Motor neuron (in vitro differentiated cells): ENCODE data around the gene MTFP1. TPM values are rescaled to one million over a fixed set of nuclear protein-coding genes. Genes with fewer than 3 reads are reported as not detected.
"Not testable (repeated sequence)": the region's sequence is repeated elsewhere in the genome, so short reads cannot be mapped to it uniquely, and the experiment has no call there.

Source experiments
- ATAC-seq, 8 experiments: fragments of 200-7000 bp; cut with Tn5 transposase; replicated peaks in 6 of 8; 2 replicates each; pipeline ENCODE4 v1.8.0; 2021; ENCODE audit warnings: mild to moderate bottlenecking in 8 of 8, moderate library complexity in 8 of 8
- H3K27ac ChIP-seq, 2 donors: fragments of 250-450 bp; sonication (Bioruptor Pico); 2 replicates each; pipeline ENCODE4 v1.9.0; 2021; ENCODE audit warnings: antibody characterized with exemption in 2 of 2, mild to moderate bottlenecking in 2 of 2, moderate library complexity in 1 of 2
- H3K4me1 ChIP-seq, 2 donors: fragments of 250-450 bp; sonication (Bioruptor Pico); replicated peaks in 1 of 2; 2 replicates each; pipeline ENCODE4 v1.6.1; 2021; ENCODE audit warnings: antibody characterized with exemption in 2 of 2, mild to moderate bottlenecking in 2 of 2, moderate library complexity in 1 of 2
- H3K4me3 ChIP-seq, 5 donors: fragments of 250-450 bp; sonication (Bioruptor Pico); 2 replicates each; pipeline ENCODE4 v1.9.0; 2021; ENCODE audit warnings: antibody characterized with exemption in 5 of 5, mild to moderate bottlenecking in 5 of 5, moderate library complexity in 4 of 5
- WGBS, 10 experiments: fragments of 450-650 bp; shearing (Covaris generic); methylation state at CpG; one replicate each; pipeline ENCODE4 v1.0.0; 2022; 5-methylcytosine and 5-hydroxymethylcytosine counted together
- in situ Hi-C, 9 experiments: fragments of 400-800 bp; cut with MboI; loops; one replicate each; pipeline ENCODE4 v1.15.0; 2021; ENCODE audit warnings: low sequenced_read_pairs in 9 of 9, low pct_unique_long_range_greater_than_20kb in 2 of 9; ENCODE audit not compliant: unreplicated experiment in 9 of 9
- total RNA-seq, 8 experiments: library from RNA; unstranded; fragments of 300-600 nt; gene quantifications; 2 replicates each; pipeline versions ENCODE4 v1.2.3 to v1.2.4, GENCODE V29; 2022

MTFP1 gene
- total RNA-seq, 8 experiments from 2014 or later, result 4.2 to 36.6 (median 20.4) TPM

GRCh38 chr22:30393885-30394284 lies 31.7 kb upstream of the MTFP1 start:
- H3K4me3 ChIP-seq, result no peak overlapping the region
- peaks cover 11 to 19% of the 10 kb centered on the region in 2 donors for H3K4me1 ChIP-seq
- ATAC-seq, result no peak
- in situ Hi-C loops, result loop anchor here in 4 of 9 experiments (25.0 kb wide), 1 partner anchor 282 kb away; no protein-coding TSS in a partner anchor
- no peak overlapping the region for H3K27ac ChIP-seq
- WGBS, 10 experiments, result 50 to 100% (median 83%) methylated on average over 1 to 3 of the region's 3 CpGs; no CpG with 5 or more reads in 3 of the 10 experiments

GRCh38 chr22:30396871-30397655 lies 28.5 kb upstream of the MTFP1 start, which contains the start of gene SEC14L2:
Gene SEC14L2, plus strand, starts transcription at chr22:30397018. Its CDS starts 99 bp downstream, at chr22:30397117.
- H3K27ac ChIP-seq, result no peak within 1 kb of the TSS
- peak within 1 kb of the TSS; percentile 39 to 64 (median 47) for H3K4me3 ChIP-seq
- peak; percentile 70 to 87 (median 84) for ATAC-seq
- in situ Hi-C loops, result loop anchor here in 4 of 9 experiments (25.0 kb wide), 1 partner anchor 285 kb away; no protein-coding TSS in a partner anchor
- WGBS, 10 experiments, result 0 to 8% (median 0%) methylated on average over 1 to 8 of the region's 56 CpGs; no CpG with 5 or more reads in 7 of the 10 experiments
- H3K4me1 ChIP-seq, result peaks cover 11 to 14% of the 10 kb centered on the region in 2 donors

- in situ Hi-C loops, result loop anchor here in 4 of 9 experiments (25.0 kb wide), 1 partner anchor 286 kb away; no protein-coding TSS in a partner anchor
- Histone ChIP-seq H3K4me1 (peaks cover 9% of the 10 kb centered on the region in 2 donors), H3K4me3 (peak overlapping the region; percentile 39 to 64 (median 47)), H3K27ac (no peak overlapping the region)
- WGBS, 10 experiments, result 0 to 100% (median 33%) methylated on average over 1 to 3 of the region's 11 CpGs; no CpG with 5 or more reads in 3 of the 10 experiments
- peak in 3 of 8 experiments; percentile 1 to 4 (median 3) for ATAC-seq
These were observed 27.6 kb upstream of the MTFP1 start for GRCh38 chr22:30397656-30398635.

GRCh38 chr22:30398685-30399680 lies 26.6 kb upstream of the MTFP1 start:
- WGBS, 10 experiments, result 3 to 81% (median 54%) methylated on average over 1 to 17 of the region's 25 CpGs; no CpG with 5 or more reads in 1 of the 10 experiments
- no peak overlapping the region for H3K27ac ChIP-seq

GRCh38 chr22:30399718-30400117 lies 25.9 kb upstream of the MTFP1 start:
- no peak overlapping the region for H3K27ac ChIP-seq
- peaks cover 7 to 8% of the 10 kb centered on the region in 2 donors for H3K4me1 ChIP-seq
- WGBS, 10 experiments, result 67 to 100% (median 92%) methylated on average over 1 to 3 of the region's 5 CpGs; no CpG with 5 or more reads in 5 of the 10 experiments
- in situ Hi-C loops, result loop anchor here in 4 of 9 experiments (25.0 kb wide), 1 partner anchor 287 kb away; no protein-coding TSS in a partner anchor
- ATAC-seq, result no peak
- no peak overlapping the region for H3K4me3 ChIP-seq

More at GRCh38 chr22:30398685-30399680, 26.6 kb upstream of the MTFP1 start:
- in situ Hi-C loops, result loop anchor here in 4 of 9 experiments (25.0 kb wide), 1 partner anchor 287 kb away; no protein-coding TSS in a partner anchor
- H3K4me3 ChIP-seq, result no peak overlapping the region
- peak in 2 of 8 experiments; percentile 11 to 12 for ATAC-seq
- peaks cover 7 to 8% of the 10 kb centered on the region in 2 donors for H3K4me1 ChIP-seq

GRCh38 chr22:30400159-30400558 lies 25.4 kb upstream of the MTFP1 start:
- WGBS, 10 experiments, result 20 to 100% (median 60%) methylated on average over 1 of the region's 1 CpG; no CpG with 5 or more reads in 7 of the 10 experiments
- no peak for ATAC-seq
- Histone ChIP-seq H3K4me3 (no peak overlapping the region), H3K27ac (no peak overlapping the region), H3K4me1 (peaks cover 7 to 8% of the 10 kb centered on the region in 2 donors)
- in situ Hi-C loops, result no loop called here

GRCh38 chr22:30401024-30401423 lies 24.5 kb upstream of the MTFP1 start:
- H3K4me3 ChIP-seq, H3K4me1 ChIP-seq, H3K27ac ChIP-seq, in situ Hi-C loops, ATAC-seq: not testable (repeated sequence)
- 67 to 100% (median 100%) methylated on average over 1 to 2 of the region's 3 CpGs; no CpG with 5 or more reads in 2 of the 10 experiments for WGBS, 10 experiments

- in situ Hi-C loops, result no loop called here
- peak in 1 of 8 experiments; percentile 14 for ATAC-seq
- 17 to 90% (median 67%) methylated on average over 1 to 3 of the region's 5 CpGs; no CpG with 5 or more reads in 2 of the 10 experiments for WGBS, 10 experiments
- peaks cover 7 to 8% of the 10 kb centered on the region in 2 donors for H3K4me1 ChIP-seq
- H3K4me3 ChIP-seq, result no peak overlapping the region
- H3K27ac ChIP-seq, result no peak overlapping the region
These were observed 23.4 kb upstream of the MTFP1 start for GRCh38 chr22:30402028-30402765.

GRCh38 chr22:30402766-30403104 lies 22.8 kb upstream of the MTFP1 start:
- in situ Hi-C loops, H3K4me3 ChIP-seq, ATAC-seq, H3K4me1 ChIP-seq, H3K27ac ChIP-seq: not testable (repeated sequence)
- WGBS, 10 experiments, result 83 to 100% (median 90%) methylated on average over 1 to 5 of the region's 5 CpGs; no CpG with 5 or more reads in 3 of the 10 experiments

GRCh38 chr22:30404307-30404706 lies 21.3 kb upstream of the MTFP1 start:
- H3K27ac ChIP-seq, result no peak overlapping the region
- no peaks in the 10 kb centered on the region for H3K4me1 ChIP-seq
- in situ Hi-C loops, result no loop called here
- 40 to 100% (median 86%) methylated on average over 1 to 6 of the region's 6 CpGs; no CpG with 5 or more reads in 3 of the 10 experiments for WGBS, 10 experiments
- ATAC-seq, result no peak
- no peak overlapping the region for H3K4me3 ChIP-seq

GRCh38 chr22:30405731-30406130 lies 19.8 kb upstream of the MTFP1 start:
- H3K4me3 ChIP-seq, result no peak overlapping the region
- no peaks in the 10 kb centered on the region for H3K4me1 ChIP-seq
- in situ Hi-C loops, result no loop called here
- WGBS, 10 experiments, result 73 to 100% (median 88%) methylated on average over 1 to 4 of the region's 4 CpGs; no CpG with 5 or more reads in 2 of the 10 experiments
- no peak for ATAC-seq
- no peak overlapping the region for H3K27ac ChIP-seq
